HepG2 (cell line): Measurements from ENCODE around the gene SEPTIN10. TPM values are rescaled to one million over a fixed set of nuclear protein-coding genes. Genes with fewer than 3 reads are reported as not detected.

Experiments
- CTCF ChIP-seq: sonication (generic); formaldehyde crosslinking; IDR thresholded peaks from 2 replicates; pipeline ENCODE4 v1.5.0; 2020; ENCODE audit warnings: mild to moderate bottlenecking, missing genetic modification reagents, moderate library complexity
- HMGA1 ChIP-seq: sonication (generic); formaldehyde crosslinking; conservative IDR thresholded peaks from 2 replicates; pipeline ENCODE4 v1.4.0; 2020; ENCODE audit warnings: missing genetic modification reagents
- KDM2A ChIP-seq: sonication (generic); formaldehyde crosslinking; IDR thresholded peaks from 2 replicates; pipeline ENCODE4 v1.4.0; 2020; ENCODE audit warnings: low read depth, missing genetic modification reagents, borderline replicate concordance
- MAFK ChIP-seq, 2 experiments: IDR thresholded peaks in 1 of 2; conservative IDR thresholded peaks in 1 of 2; 2 replicates each; pipeline ENCODE4 v1.6.1; 2011; ENCODE audit warnings: improper control_type of control experiment in 2 of 2, low read length in 2 of 2
- MED13 ChIP-seq: sonication (generic); formaldehyde crosslinking; IDR thresholded peaks from 2 replicates; pipeline ENCODE4 v1.5.0; 2020; ENCODE audit warnings: missing genetic modification reagents
- NFAT5 ChIP-seq: sonication (generic); formaldehyde crosslinking; IDR thresholded peaks from 2 replicates; pipeline ENCODE4 v1.4.0; 2020; ENCODE audit warnings: missing genetic modification reagents
- NRL ChIP-seq: sonication (generic); formaldehyde crosslinking; IDR thresholded peaks from 2 replicates; pipeline ENCODE4 v1.5.0; 2020; ENCODE audit warnings: missing genetic modification reagents, mild to moderate bottlenecking, moderate library complexity, borderline replicate concordance
- RNF2 ChIP-seq: fragments of 450-650 bp; conservative IDR thresholded peaks from 2 replicates; pipeline ENCODE4 v1.6.1; 2016; ENCODE audit warnings: low read depth
- SAFB2 ChIP-seq: sonication (generic); formaldehyde crosslinking; IDR thresholded peaks from 2 replicates; pipeline ENCODE4 v1.5.1; 2020; ENCODE audit warnings: missing genetic modification reagents, low read depth, mild to moderate bottlenecking, borderline replicate concordance
- SIN3A ChIP-seq: IDR thresholded peaks from 2 replicates; pipeline ENCODE4 v1.6.1; 2011; ENCODE audit warnings: low read depth, mild to moderate bottlenecking, control low read depth, low read length, borderline replicate concordance
- SSRP1 ChIP-seq: IDR thresholded peaks from 2 replicates; pipeline ENCODE4 v1.6.1; 2016; ENCODE audit warnings: control low read depth
- ZBTB20 ChIP-seq: sonication (generic); formaldehyde crosslinking; IDR thresholded peaks from 2 replicates; pipeline ENCODE4 v1.8.1; 2023; ENCODE audit warnings: missing genetic modification reagents, low read depth, mild to moderate bottlenecking, borderline replicate concordance
- ZFP1 ChIP-seq: IDR thresholded peaks from 2 replicates; pipeline ENCODE4 v1.6.1; 2016
- ZNF3 ChIP-seq: IDR thresholded peaks from 2 replicates; pipeline ENCODE4 v1.7.0; 2017; ENCODE audit warnings: inconsistent platforms
- ZNF558 ChIP-seq: sonication (generic); formaldehyde crosslinking; IDR thresholded peaks from 2 replicates; pipeline ENCODE4 v1.9.0; 2022; ENCODE audit warnings: mild to moderate bottlenecking, missing genetic modification reagents, borderline replicate concordance
- ZNF569 ChIP-seq: sonication (generic); formaldehyde crosslinking; IDR thresholded peaks from 2 replicates; pipeline ENCODE4 v1.5.0; 2020; ENCODE audit warnings: mild to moderate bottlenecking, missing genetic modification reagents, moderate library complexity, borderline replicate concordance
- ZNF605 ChIP-seq: sonication (generic); formaldehyde crosslinking; IDR thresholded peaks from 2 replicates; pipeline ENCODE4 v1.8.0; 2022; ENCODE audit warnings: mild to moderate bottlenecking, missing genetic modification reagents
- ZNF747 ChIP-seq: sonication (generic); formaldehyde crosslinking; IDR thresholded peaks from 2 replicates; pipeline ENCODE4 v1.8.1; 2023; ENCODE audit warnings: missing genetic modification reagents, mild to moderate bottlenecking, borderline replicate concordance
- polyA plus RNA-seq, 8 experiments: library from polyadenylated mRNA; depleted of rRNA in 3 of 8; stranded (reverse) in 7 of 8; unstranded in 1 of 8; fragments of >200 nt; fragmentation: Illumina TruSeq in 4 of 8; extraction: Trizol in 4 of 8; gene quantifications; 2 replicates each; pipeline versions ENCODE4 v1.2.1 to v1.2.3, GENCODE V29; 2011 to 2016; ENCODE audit warnings: low read depth in 4 of 8, missing spikeins in 1 of 8, mixed read lengths in 1 of 8; ENCODE audit not compliant: insufficient read depth in 1 of 8
- total RNA-seq, 5 experiments: library from RNA; depleted of rRNA; stranded (reverse); fragments of >200 nt; fragmentation: Illumina TruSeq; extraction: Trizol; gene quantifications; 2 replicates each; pipeline ENCODE4 v1.2.3, GENCODE V29; 2016; ENCODE audit warnings: low read depth in 1 of 5
- TF ChIP-seq, protein P1 (sequence below): sonication (generic); IDR thresholded peaks from 2 replicates; pipeline ENCODE4 v1.6.1; 2016; ENCODE audit warnings: low read depth, borderline replicate concordance
- TF ChIP-seq, protein P2 (sequence below): IDR thresholded peaks from 2 replicates; pipeline ENCODE4 v1.6.1; 2016

The SEPTIN10 gene
- total and polyA plus RNA-seq, 2 of the 13 experiments (the other 11 are each of a cell fraction or from before 2014, with no cell fraction given) = 45.8 to 67.5 TPM

GRCh38 chr2:109529532-109530449 lies 84.0 kb downstream of the SEPTIN10 start (continued):
- TF ChIP-seq, protein P1, sequence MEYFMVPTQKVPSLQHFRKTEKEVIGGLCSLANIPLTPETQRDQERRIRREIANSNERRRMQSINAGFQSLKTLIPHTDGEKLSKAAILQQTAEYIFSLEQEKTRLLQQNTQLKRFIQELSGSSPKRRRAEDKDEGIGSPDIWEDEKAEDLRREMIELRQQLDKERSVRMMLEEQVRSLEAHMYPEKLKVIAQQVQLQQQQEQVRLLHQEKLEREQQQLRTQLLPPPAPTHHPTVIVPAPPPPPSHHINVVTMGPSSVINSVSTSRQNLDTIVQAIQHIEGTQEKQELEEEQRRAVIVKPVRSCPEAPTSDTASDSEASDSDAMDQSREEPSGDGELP = no peak
- TF ChIP-seq SIN3A (no peak), MAFK (conservative IDR thresholded peaks at IDR 0.05 in 1 of 2, IDR thresholded peaks at IDR 0.05 in 1 of 2; ENCODE audit: low read length in 2 of 2) (no peak), CTCF (CRISPR knock-in tag) (0 out of 2 replicates have a peak, but pooled peaks have one; percentile 4), ZNF747 (CRISPR knock-in tag) (no peak), KDM2A (CRISPR knock-in tag) (0 out of 2 replicates have a peak, but pooled peaks have one; percentile 38), HMGA1 (CRISPR knock-in tag) (no peak), ZNF605 (CRISPR knock-in tag) (peak; percentile 48; the same call in 1 of the 2 replicates), ZNF3 (CRISPR knock-in tag) (no peak), ZNF569 (CRISPR knock-in tag) (no peak), NFAT5 (CRISPR knock-in tag) (no peak), ZBTB20 (CRISPR knock-in tag) (no peak), SSRP1 (CRISPR knock-in tag) (no peak), MED13 (no peak), NRL (CRISPR knock-in tag) (no peak), ZFP1 (no peak), SAFB2 (CRISPR knock-in tag) (no peak), ZNF558 (CRISPR knock-in tag) (peak; percentile 47; the same call in 1 of the 2 replicates), RNF2 (peak; percentile 78)
- TF ChIP-seq, protein P2, sequence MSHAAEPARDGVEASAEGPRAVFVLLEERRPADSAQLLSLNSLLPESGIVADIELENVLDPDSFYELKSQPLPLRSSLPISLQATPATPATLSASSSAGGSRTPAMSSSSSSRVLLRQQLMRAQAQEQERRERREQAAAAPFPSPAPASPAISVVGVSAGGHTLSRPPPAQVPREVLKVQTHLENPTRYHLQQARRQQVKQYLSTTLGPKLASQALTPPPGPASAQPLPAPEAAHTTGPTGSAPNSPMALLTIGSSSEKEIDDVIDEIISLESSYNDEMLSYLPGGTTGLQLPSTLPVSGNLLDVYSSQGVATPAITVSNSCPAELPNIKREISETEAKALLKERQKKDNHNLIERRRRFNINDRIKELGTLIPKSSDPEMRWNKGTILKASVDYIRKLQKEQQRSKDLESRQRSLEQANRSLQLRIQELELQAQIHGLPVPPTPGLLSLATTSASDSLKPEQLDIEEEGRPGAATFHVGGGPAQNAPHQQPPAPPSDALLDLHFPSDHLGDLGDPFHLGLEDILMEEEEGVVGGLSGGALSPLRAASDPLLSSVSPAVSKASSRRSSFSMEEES = peak; percentile 69; the same call in 1 of the 2 replicates
